K562 (cell line): ENCODE results near the gene GFOD2.

Experiments
- GTF2F1 ChIP-seq: IDR thresholded peaks from 2 replicates; pipeline ENCODE4 v1.6.1; 2011; ENCODE audit warnings: low read depth, low read length, improper control_type of control experiment
- JUND ChIP-seq, 2 experiments: IDR thresholded peaks; 2 replicates in 1 of 2; 3 replicates in 1 of 2; pipeline ENCODE4 v1.6.1; 2011; ENCODE audit warnings: borderline replicate concordance in 2 of 2, low read depth in 2 of 2, low read length in 2 of 2, improper control_type of control experiment in 1 of 2, missing biosample characterization in 1 of 2, missing genetic modification characterization in 1 of 2, missing genetic modification reagents in 1 of 2
- KDM1A ChIP-seq, 2 experiments: fragments of 450-650 bp; IDR thresholded peaks; 2 replicates each; pipeline ENCODE4 v1.6.1; 2016; ENCODE audit warnings: mild to moderate bottlenecking in 2 of 2
- PHF21A ChIP-seq: fragments of 450-650 bp; IDR thresholded peaks from 2 replicates; pipeline ENCODE4 v1.6.1; 2017; ENCODE audit warnings: low read depth, borderline replicate concordance
- TRIM24 ChIP-seq, 2 experiments: fragments of 450-650 bp; IDR thresholded peaks; 2 replicates each; pipeline ENCODE4 v1.6.1; 2016
- ZFP36 ChIP-seq: fragments of 150-350 bp; IDR thresholded peaks from 2 replicates; pipeline ENCODE4 v1.6.1; 2018; ENCODE audit warnings: low read length, low read depth; ENCODE audit not compliant: partially characterized antibody
- ZNF197 ChIP-seq: fragments of 200-800 bp; sonication (Bioruptor generic); IDR thresholded peaks from 2 replicates; pipeline ENCODE4 v1.6.1; 2016; ENCODE audit warnings: low read depth, missing genetic modification characterization, missing compliant biosample characterization
- ZNF274 ChIP-seq: IDR thresholded peaks from 2 replicates; pipeline ENCODE4 v1.6.1; 2011; ENCODE audit warnings: low read depth, mild to moderate bottlenecking, low read length, moderate library complexity, borderline replicate concordance

GRCh38 chr16:67731753-67732095, 12.6 kb upstream of the GFOD2 start:
- TF ChIP-seq JUND (IDR thresholded peaks at IDR 0.05; ENCODE audit: borderline replicate concordance, low read depth, low read length) (no peak), JUND (tag; IDR thresholded peaks at IDR 0.05; ENCODE audit: borderline replicate concordance, low read depth, low read length) (no peak), GTF2F1 (no peak), PHF21A (no peak), KDM1A (IDR thresholded peaks at IDR 0.05) (no peak), TRIM24 (IDR thresholded peaks at IDR 0.05) (no peak), ZNF274 (no peak), ZNF197 (CRISPR knock-in tag) (no peak), ZFP36 (no peak)
